Adrenal gland (tissue), 5 donors: Measurements from ENCODE around the gene BICDL1.

Experiments
- POLR2A ChIP-seq, 2 donors: fragments of 450-650 bp; IDR thresholded peaks; one replicate each; pipeline ENCODE4 v1.6.1; 2017; ENCODE audit warnings: antibody characterized with exemption in 2 of 2, mild to moderate bottlenecking in 2 of 2, moderate library complexity in 1 of 2
- TF ChIP-seq, protein P1 (sequence below), 6 experiments: fragments of 450-650 bp in 4 of 6; fragments of 200-600 bp in 2 of 6; sonication (generic) in 1 of 6; IDR thresholded peaks; 1 replicate in 5 of 6; 2 replicates in 1 of 6; pipeline versions ENCODE4 v1.5.1 to v1.8.0; 2016 to 2021; ENCODE audit warnings: antibody characterized with exemption in 6 of 6, mild to moderate bottlenecking in 2 of 6, moderate library complexity in 1 of 6
- donor health status: DM: no; HTN: no; CAD: no.

DNA sequence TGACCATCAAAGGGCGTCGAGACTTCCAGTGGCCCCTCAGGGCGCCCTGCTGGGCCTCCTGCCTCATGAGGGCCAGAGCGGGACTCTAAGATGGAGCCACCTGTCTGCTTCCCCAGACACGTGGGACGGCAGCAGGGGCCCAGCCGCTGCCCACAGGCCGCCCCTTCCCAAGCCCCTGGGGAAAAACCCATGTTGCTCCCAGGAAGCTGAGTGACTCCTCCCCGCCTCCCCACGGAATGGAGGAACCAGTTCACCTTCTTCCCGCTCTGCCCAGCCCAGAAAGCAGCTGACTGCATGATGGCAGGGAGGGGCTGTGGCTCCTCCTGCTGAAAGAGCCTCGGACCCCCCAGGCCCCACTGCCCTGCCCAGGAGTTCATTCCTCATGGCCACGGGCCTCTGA, 112.6 kb downstream of the BICDL1 start:
- TF ChIP-seq, protein P1, sequence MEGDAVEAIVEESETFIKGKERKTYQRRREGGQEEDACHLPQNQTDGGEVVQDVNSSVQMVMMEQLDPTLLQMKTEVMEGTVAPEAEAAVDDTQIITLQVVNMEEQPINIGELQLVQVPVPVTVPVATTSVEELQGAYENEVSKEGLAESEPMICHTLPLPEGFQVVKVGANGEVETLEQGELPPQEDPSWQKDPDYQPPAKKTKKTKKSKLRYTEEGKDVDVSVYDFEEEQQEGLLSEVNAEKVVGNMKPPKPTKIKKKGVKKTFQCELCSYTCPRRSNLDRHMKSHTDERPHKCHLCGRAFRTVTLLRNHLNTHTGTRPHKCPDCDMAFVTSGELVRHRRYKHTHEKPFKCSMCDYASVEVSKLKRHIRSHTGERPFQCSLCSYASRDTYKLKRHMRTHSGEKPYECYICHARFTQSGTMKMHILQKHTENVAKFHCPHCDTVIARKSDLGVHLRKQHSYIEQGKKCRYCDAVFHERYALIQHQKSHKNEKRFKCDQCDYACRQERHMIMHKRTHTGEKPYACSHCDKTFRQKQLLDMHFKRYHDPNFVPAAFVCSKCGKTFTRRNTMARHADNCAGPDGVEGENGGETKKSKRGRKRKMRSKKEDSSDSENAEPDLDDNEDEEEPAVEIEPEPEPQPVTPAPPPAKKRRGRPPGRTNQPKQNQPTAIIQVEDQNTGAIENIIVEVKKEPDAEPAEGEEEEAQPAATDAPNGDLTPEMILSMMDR (IDR thresholded peaks at IDR 0.05), result no peak
- TF ChIP-seq POLR2A (IDR thresholded peaks at IDR 0.05), result no peak
